Stimulated activated CD4-positive, alpha-beta T cell treated with anti-CD3 and anti-CD28 coated beads, Interleukin-15, amount 100 ng/mL, for 1 hour (primary cell): ENCODE measurements around the gene ZNF544.

Source experiments
- DNase-seq, 2 donors: peaks; one replicate each; pipeline ENCODE4 v3.0.0-alpha.2; 2020; ENCODE audit warnings: low read depth in 1 of 2, low spot score in 1 of 2

The ZNF544 gene

DNA sequence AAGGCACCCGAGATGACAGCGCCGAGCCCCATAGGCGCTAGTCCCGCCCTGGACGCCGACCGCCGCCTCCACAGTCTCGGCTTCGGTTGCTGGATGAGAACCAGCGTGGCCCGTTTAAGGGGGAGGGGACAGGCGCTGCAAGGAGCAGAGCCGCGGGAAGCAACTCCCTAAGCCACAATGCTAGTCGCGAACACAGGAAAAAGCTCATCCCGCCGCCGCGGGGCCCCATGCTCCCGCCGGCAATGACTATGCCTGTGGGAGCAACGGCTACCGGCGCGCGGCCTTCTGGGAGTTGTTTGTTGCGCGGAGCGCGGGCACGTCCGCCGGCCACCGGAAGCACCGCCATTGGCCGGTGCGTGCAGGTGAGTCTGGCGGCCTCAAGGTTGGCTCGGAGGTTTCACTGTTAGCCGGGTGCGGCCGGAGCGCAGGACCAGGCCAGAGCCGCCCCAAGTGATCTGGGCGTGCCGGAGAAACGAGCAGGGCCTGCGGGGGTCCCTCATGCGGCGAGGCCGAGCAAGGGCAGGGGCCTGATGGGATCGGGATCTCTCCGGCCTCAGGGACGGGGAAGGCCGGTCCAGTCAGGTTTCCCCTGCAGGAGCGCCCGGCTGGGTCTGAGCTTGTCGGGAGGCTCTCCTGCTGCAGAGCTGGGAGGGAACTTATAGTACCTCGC, at the start of gene ZNF544:
TSS of gene ZNF544 (plus strand) at position 330 of the 670 bp plus-strand sequence. CDS start 15,110 bp downstream, outside the sequence.
- peak; percentile 21 to 50 for DNase-seq

DNA sequence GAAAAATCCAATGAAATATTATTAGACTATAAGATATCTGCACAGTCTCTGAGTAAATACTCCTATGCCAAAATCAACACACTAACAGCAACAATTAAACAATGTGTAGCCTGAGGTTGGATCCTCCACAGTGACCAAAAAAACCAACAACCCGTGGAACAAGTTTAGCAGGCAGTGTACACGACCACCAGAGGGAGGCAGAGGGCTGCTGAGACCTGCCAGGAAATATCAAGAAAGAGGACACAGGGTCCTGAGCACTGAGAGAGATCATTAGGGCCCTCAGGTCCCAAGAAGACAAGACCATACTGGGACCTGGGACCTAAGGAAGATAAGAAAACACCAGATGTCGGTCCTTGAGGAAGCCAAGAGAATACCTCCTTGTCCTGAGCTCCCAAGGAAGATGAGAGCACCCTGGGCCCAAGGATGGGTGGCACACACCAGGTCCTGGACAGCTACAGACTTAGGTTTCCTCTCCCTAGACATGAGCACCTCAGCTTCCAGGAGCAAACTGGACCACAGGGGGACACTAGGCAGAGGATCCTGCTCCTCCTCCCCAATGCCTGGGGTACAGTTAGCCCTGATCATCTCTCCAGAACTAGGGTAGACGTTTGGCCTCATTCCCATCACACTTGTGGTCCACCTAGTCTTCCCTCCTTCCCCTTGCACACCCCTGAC, 46.7 kb upstream of the ZNF544 start:
- DNase-seq, result peak; percentile 26 to 45

DNA sequence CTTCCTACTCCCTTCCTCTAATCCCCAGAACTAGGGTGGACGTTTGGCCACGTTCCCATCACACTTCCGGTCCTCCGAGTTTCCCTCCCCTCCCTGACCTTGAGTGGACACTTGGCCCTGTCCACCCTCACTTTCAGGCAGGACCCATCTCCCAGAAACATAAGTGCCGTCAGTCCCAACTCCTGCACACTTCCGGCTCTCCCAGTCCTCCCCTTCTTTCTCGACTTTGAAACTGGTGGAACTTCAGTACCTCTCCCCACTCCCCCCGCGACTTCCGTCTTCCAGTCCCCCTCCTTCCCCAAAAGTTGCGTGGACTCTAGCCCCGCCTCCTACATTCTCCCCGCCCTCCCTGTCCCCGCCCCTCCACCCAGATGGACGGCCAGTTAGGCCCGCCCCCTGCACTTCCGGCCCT, 46.1 kb upstream of the ZNF544 start:
- DNase-seq, result peak in 1 of 2 donors; percentile 63

DNA sequence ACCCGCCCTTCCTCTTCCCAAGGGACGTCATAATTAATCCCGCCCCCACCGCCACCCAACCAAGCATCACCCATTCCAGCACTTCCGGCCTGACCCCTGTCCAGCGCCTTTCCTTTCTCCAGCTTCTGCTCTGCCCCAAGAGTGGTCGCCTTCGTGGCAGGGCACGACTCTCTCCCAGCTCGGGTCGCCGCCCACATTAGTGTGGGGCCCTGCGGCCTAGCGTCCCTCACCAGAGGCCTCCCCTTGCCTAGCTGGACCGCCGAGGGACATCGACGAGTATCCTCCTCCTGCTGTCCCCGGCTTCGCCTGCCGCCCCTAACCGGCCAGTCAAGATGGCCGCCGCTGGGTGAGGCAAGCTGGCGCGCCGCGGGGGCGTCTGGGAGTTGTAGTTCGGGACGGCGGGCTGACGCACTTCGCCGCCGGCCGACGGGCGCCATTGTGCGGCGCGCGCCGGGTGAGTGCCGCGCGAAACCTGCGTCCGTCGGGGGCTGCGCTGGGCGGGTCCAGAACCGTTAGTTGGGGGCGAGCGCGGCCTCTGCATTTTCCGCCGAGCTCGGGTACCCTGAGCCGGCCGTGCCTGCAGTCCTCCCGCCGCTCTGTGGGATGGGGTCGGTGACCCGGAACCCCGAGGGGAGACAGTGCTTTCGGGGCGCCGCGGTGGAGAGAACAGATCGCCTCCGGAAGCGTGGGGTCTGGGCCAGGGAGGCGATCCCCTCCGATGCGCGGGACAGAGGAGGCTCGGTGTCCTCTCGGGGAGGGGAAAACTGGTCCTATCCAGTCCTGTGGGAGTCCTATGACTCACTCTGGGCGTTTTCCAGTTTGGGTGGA, 45.5 kb upstream of the ZNF544 start, which contains the start of gene ZNF274:
TSS of gene ZNF274 (plus strand) at position 73 of the 828 bp plus-strand sequence. CDS start 905 bp downstream, outside the sequence.
- peak; percentile 87 to 92 for DNase-seq

DNA sequence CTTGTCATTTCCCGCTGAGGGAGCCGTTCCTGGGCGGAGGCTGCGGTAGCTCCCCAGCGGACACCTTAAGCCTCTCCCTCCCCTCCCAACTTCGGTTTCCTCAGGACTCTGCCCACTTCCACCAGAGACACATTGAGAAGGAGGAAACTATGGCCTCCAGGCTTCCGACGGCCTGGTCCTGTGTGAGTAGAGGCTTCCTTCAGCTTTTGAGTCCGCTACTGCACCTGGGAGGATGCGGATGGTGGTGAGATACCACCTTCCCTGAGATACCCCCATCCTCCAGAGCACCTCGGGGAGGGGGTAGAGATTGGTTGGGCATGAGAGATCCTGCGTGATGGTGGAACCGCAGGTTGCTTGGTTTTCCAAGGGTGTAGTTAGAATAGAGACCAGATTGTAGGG, 44.9 kb upstream of the ZNF544 start:
- DNase-seq, result no peak

DNA sequence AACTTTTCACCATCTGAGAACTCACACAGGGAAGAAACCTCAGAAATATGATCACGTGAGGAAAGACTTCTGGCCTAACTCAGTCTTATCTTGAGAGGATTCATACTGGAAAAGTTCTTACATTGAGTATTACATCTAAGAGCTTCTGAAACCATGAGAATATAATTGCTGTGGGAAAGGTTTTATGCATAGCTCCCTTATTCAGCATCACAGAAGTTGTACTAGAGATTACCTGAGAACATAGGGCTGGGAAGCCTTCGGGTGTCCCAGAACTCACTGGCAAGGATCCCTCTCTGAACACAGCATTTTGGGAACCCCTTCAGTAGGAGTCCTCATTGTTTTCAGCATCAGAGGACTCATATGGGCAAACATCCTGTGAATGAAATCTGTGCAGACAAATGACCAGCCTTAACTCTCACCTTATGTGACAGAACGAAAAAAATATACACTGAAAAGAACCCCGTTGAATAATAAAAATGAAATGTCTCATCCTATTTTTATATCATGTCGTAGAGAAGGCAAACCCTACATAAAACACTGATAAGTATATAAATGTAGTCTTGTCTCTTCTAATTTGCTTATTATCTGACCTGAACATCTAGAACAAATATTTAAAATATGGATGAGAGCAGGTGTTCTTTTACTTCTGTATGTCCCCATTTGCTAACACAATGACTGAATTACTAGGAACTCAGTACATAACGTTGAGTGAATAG, 31.7 kb upstream of the ZNF544 start:
- no peak for DNase-seq

DNA sequence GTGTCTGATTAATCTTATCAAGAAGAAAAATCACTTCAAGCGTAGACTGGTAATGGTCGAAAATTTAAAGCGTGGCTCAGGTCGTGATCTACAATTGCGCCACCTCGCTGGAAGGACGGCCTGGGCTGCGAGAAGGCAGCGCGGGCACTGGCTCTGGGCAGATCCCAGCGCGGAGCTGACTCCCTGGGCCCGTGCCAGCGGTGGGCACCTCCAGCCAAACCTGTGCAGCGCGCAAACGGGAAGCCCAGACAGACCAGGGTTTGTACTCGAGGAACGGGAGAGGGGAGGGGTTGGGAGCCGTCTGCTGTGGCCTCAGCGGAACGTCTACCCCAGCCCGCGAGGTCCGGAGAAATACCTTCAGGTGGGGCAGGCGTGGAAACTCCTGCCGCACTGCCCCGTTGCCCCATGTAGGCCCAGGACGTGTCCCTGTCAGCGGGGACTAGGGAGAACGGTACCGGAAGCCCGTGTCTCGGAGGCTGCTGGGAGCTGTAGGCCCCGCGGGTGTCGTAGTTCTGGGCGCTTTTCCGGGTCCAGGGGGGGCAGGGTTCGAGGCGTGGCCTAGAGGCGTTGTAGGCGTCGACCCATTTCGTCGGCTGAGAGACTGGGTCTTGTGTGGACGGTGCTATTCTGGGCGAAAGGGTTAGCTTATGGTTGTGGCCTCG, 24.8 kb upstream of the ZNF544 start:
- DNase-seq, result no peak

DNA sequence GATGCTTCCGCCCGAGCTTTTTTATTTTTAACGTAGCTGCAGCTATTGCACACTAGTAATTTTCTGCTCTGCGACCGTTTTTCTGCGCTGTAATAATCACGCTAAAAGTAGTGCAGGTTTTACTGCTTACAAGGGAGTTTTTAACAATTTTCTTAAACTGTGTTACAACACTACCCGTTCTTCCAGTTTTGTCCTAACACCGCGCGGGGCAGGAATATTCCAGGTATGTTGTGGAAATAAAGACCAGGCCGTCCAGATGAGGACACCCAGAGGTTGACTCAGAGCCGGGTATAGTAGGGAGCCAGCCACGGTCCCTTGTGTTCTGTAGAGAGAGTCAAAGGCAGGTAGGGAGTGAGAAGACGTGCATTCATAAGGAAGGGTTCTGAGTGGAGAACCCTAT, 24.1 kb upstream of the ZNF544 start:
- no peak for DNase-seq

DNA sequence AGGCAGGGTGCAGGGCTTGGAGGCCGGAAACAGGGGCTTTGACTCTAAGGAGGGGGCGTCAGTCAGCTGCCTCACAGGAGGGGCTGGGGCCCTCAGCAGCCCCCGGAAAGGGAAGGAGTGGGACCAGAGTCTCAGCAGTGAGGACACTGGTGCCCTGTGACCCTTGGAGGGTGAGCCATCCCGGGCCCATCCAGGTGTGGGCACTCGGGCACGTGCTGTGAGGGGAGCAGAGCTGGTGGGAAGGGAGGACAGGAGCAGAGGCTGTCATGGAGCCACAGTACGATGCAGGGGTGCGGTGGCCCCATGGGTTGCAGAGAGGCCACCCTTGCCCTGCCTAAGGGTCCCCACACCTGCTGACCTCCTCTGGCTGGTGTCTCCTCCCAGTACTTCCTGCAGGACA, 19.1 kb upstream of the ZNF544 start:
- DNase-seq, result no peak

DNA sequence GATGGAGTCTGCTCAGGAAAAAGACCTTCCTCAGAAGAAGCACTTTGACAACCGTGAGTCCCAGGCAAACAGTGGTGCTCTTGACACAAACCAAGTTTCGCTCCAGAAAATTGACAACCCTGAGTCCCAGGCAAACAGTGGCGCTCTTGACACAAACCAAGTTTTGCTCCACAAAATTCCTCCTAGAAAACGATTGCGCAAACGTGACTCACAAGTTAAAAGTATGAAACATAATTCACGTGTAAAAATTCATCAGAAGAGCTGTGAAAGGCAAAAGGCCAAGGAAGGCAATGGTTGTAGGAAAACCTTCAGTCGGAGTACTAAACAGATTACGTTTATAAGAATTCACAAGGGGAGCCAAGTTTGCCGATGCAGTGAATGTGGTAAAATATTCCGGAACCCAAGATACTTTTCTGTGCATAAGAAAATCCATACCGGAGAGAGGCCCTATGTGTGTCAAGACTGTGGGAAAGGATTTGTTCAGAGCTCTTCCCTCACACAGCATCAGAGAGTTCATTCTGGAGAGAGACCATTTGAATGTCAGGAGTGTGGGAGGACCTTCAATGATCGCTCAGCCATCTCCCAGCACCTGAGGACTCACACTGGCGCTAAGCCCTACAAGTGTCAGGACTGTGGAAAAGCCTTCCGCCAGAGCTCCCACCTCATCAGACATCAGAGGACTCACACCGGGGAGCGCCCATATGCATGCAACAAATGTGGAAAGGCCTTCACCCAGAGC, 16.2 kb upstream of the ZNF544 start:
- no peak for DNase-seq

DNA sequence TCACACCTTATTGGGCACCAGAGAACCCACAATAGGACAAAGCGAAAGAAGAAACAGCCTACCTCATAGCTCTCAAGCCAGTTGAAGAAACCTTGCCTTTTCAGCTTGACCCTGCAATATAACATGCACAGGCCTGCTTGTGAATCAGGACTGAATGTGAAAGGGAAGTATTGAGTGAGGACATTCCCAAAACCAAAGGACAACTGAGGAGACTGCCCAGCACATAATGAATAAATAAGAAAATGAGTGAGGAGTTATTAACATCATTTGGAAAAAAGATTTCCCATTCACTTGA, 15.7 kb upstream of the ZNF544 start:
- no peak for DNase-seq

DNA sequence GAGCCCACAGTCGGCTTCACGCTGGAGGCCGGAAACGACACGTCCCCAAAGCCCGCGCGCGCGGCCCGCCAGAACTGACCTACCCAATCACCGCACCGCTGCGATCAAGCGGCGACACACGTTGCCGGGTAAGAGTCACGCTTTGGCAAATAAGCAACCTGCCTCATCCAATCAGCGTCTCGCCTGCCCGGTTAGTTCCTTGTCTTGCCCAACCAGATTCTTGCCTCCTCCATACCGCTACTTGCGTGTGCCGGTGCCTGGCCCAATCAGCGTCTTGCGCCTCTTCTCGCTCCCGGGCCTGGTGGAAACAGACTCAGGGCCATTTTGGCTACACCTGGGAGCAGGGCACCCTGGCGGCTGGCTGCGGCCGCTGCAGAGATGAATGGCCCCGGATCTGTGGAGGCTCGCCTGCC, 11.6 kb upstream of the ZNF544 start:
- no peak for DNase-seq

DNA sequence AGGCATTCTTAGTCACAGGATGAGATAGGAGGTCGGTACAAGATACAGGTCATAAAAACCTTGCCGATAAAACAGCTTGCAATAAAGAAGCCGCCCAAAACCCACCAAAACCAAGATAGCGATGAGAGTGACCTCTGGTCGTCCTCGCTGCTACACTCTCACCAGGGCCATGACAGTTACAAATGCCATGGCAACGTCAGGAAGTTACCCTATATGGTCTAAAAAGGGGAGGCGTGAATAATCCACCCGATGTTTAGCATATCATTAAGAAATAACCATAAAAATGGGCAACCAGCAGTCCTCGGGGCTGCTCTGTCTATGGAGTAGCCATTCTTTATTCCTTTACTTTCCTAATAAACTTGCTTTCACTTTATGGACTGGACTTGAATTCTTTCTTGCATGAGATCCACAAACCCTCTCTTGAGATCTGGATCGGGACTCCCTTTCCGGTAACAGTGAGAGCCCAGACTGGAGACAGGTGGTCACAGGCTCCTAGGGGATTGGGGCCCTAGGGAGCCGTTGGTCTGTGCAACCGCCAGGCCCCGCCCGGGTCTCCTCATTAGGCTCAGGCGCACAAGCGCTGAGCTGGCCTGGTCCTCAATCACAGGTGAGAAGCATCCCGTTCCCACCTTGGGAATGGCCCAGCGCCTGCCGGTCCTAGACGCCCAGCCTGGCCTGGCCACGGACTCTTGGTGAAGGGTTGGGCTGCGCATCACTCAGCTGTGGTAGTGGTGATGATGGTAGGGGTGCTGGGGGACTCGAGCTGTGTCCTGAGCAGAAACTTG, 10.9 kb upstream of the ZNF544 start:
- DNase-seq, result no peak

DNA sequence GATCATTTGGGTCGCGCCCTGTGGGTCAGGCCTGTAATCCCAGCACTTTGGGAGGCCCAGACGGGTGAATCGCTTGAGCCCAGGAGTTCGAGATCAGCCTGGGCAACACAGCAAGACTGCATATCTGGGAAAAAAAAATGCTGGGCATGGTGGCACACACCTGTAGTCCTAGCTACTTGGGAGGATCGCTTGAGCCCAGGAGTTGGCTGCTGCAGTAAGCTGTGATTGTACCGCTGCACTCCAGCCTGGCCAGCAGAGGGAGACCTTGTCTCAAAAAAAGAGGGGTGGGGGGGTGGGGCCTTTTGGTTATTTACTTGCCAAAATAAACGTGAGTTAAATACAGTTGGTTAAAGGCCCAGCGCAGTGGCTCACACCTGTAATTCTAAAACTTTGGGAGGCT, 9.8 kb upstream of the ZNF544 start:
- DNase-seq, result no peak

DNA sequence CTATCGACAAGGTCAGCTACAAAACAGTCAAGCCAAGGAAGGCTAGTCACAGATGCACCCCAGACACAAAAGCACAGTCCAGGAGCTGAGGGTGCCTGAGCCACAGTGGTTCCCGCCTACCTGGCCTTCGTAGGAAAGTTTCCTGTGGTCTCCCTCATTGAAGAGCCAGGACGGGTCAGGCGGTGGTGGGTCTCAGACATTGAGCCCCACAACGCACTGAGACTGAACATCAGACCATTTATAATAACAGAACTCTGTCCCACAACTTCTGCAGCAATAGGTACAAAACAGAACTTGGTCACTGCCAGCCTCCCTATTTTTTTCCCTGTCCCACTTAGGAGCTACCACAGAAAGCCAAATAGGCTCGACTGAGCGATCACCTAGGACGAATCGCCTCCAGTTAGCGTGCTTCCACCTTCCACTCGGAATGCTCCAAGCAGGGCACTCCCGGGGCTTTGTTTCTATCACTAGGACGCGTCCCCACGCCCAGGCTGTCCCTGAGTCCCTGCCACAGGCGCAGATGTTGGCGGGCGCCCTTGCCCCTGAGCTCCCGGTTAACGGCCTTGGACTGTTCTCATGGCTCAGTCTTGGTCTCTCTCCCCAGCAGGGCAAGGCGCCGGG, 640 bp upstream of the ZNF544 start:
- no peak for DNase-seq

DNA sequence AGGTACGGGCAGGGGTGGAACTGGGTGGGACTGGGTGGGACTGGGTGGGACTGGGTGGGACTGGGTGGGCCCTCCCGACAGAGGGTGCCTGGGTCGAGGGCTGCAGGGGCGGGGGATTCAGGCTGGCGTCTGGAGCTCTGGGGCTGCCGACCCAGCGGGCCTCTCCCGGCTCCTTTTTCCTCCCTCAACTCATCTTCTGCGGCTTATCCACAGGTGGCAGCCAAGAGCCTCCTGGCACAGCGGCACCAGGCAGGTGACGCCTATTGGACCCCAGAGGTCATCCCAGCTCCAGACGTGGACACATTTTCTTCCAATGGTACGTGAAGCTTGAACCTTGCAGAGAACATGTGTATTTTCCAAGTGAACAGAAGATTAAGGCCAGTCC, 533 bp downstream of the ZNF544 start:
- DNase-seq, result no peak

DNA sequence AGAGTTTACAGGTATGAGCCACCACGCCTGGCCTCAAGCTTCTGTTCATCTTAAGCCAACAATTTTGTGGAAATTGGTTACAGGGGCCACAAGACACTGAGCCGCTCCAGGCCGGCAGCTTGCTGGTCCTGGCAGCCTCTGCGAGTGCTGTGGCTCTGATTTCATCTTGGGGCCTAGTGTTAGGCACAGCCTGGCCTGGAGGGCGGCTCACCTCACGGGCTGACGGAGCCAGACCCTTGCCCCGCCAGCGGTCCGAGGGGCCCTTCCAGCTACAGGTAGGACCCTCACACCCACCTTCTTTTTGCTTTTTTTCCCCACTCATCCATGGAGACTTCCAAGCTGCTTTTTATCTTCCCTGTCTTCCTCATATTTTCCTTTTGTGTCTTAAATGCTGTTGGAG, 8.6 kb downstream of the ZNF544 start:
- DNase-seq, result no peak

DNA sequence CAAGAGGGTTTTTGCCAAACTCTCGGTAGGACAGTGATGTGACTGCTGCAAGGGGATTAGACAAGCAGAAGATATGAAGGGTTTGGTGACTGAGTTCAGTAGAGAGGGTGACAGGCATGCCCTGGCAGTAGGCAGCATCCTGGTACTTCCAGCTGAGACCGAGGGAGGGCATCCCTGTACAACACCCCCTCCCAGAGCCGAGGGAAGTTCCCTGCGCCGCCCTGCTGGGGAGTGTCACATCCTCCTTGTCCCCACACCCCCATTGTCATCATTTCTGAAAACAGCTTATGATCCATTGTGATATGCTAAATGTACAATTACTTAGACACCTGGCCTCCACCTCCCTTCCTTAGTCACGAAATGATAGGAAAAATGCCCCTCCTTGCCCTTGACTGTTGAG, 14.6 kb downstream of the ZNF544 start:
- DNase-seq, result no peak

DNA sequence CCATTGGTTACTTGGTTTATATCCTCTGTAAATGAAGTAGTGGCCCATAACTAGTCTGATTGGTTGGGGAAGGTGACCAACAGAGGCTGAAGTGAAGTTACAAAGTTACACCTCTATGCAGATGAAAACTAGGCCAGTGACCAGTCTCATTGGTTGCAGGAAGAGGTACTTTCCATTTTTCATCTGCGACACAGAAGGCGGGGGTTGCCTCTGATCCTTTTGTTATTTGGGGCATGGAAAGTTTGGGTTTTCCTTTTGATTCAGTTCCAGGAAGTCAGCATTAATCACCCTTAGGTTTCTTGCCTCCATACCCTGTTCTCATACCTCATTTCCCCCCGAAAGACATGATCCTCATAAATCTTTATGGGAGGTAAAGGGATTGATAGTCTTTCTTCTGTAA, 20.2 kb downstream of the ZNF544 start:
- no peak for DNase-seq
